WTC11 (cell line): ENCODE results near the gene MIDN. TPM values are rescaled to one million over a fixed set of nuclear protein-coding genes. Genes with fewer than 3 reads are reported as not detected.

Experiments
- ATAC-seq: fragments of 200-7000 bp; cut with Tn5 transposase; 2 replicates; pipeline ENCODE4 v1.10.0; 2021; ENCODE audit warnings: mild to moderate bottlenecking, moderate library complexity
- CTCF ChIA-PET: fragments of 300-600 bp; sonication (Branson Sonifier 250); formaldehyde crosslinking; loops from one replicate; lab custom pipeline; 2021; ENCODE audit warnings: antibody characterized with exemption; lab: Charles Lee
- POLR2A ChIA-PET: fragments of 350-600 bp; sonication (Branson Sonifier 250); formaldehyde crosslinking; loops from one replicate; lab custom pipeline; 2021; ENCODE audit warnings: antibody characterized with exemption; lab: Charles Lee
- DNase-seq: peaks from one replicate; pipeline ENCODE4 v3.0.0; 2021; ENCODE audit warnings: low spot score
- H3K27ac Mint-ChIP-seq: 2 replicates; pipeline ENCODE4 v1.8.0; 2021; ENCODE audit warnings: mixed read lengths
- H3K27me3 Mint-ChIP-seq: 2 replicates; pipeline ENCODE4 v1.8.0; 2021; ENCODE audit warnings: low read depth, mild to moderate bottlenecking, moderate library complexity, mixed read lengths
- H3K36me3 Mint-ChIP-seq: 2 replicates; pipeline ENCODE4 v1.8.0; 2021; ENCODE audit warnings: mixed read lengths
- H3K4me1 Mint-ChIP-seq: 2 replicates; pipeline ENCODE4 v1.8.0; 2022; ENCODE audit warnings: mixed read lengths
- H3K4me3 Mint-ChIP-seq: 2 replicates; pipeline ENCODE4 v1.8.0; 2021; ENCODE audit warnings: mild to moderate bottlenecking, moderate library complexity, mixed read lengths
- H3K9me3 Mint-ChIP-seq: 2 replicates; pipeline ENCODE4 v1.8.0; 2021; ENCODE audit warnings: mixed read lengths
- CBFB ChIP-seq: sonication (generic); formaldehyde crosslinking; IDR thresholded peaks from 2 replicates; pipeline ENCODE4 v1.8.1; 2022; ENCODE audit warnings: mild to moderate bottlenecking, low read depth, missing genetic modification reagents
- CDX4 ChIP-seq: fragments of 250-450 bp; sonication (Bioruptor Pico); IDR thresholded peaks from 2 replicates; pipeline ENCODE4 v1.9.0; 2021; ENCODE audit warnings: moderate library complexity, mild to moderate bottlenecking, inconsistent platforms, borderline replicate concordance
- ERG ChIP-seq: fragments of 250-450 bp; sonication (Bioruptor Pico); IDR thresholded peaks from 2 replicates; pipeline ENCODE4 v1.8.0; 2021; ENCODE audit warnings: mild to moderate bottlenecking
- HMGA2 ChIP-seq: fragments of 250-450 bp; sonication (Bioruptor Pico); IDR thresholded peaks from 2 replicates; pipeline ENCODE4 v1.4.0; 2021; ENCODE audit warnings: mild to moderate bottlenecking, moderate library complexity
- IRF1 ChIP-seq: sonication (generic); formaldehyde crosslinking; IDR thresholded peaks from 2 replicates; pipeline ENCODE4 v1.8.0; 2023; ENCODE audit warnings: missing genetic modification reagents
- NFATC4 ChIP-seq: fragments of 250-450 bp; sonication (Bioruptor Pico); IDR thresholded peaks from 2 replicates; pipeline ENCODE4 v1.9.0; 2021; ENCODE audit warnings: mild to moderate bottlenecking
- NR1H2 ChIP-seq: sonication (generic); formaldehyde crosslinking; IDR thresholded peaks from 2 replicates; pipeline ENCODE4 v1.9.0; 2021; ENCODE audit warnings: mild to moderate bottlenecking, moderate library complexity, missing genetic modification reagents
- NR3C1 ChIP-seq: sonication (generic); formaldehyde crosslinking; conservative IDR thresholded peaks from 2 replicates; pipeline ENCODE4 v1.8.1; 2023; ENCODE audit warnings: low read depth, mild to moderate bottlenecking, missing genetic modification reagents
- OVOL2 ChIP-seq: fragments of 250-450 bp; sonication (Bioruptor Pico); IDR thresholded peaks from 2 replicates; pipeline ENCODE4 v1.9.0; 2021; ENCODE audit warnings: mild to moderate bottlenecking, borderline replicate concordance
- SOX15 ChIP-seq: fragments of 250-450 bp; sonication (Bioruptor Pico); IDR thresholded peaks from 2 replicates; pipeline ENCODE4 v1.9.0; 2021; ENCODE audit warnings: mild to moderate bottlenecking
- TEAD1 ChIP-seq: sonication (generic); formaldehyde crosslinking; IDR thresholded peaks from 2 replicates; pipeline ENCODE4 v1.8.0; 2022; ENCODE audit warnings: mild to moderate bottlenecking, missing genetic modification reagents
- TEAD4 ChIP-seq: sonication (generic); formaldehyde crosslinking; IDR thresholded peaks from 2 replicates; pipeline ENCODE4 v1.8.0; 2022; ENCODE audit warnings: mild to moderate bottlenecking, missing genetic modification reagents
- TP53 ChIP-seq: sonication (generic); formaldehyde crosslinking; IDR thresholded peaks from 2 replicates; pipeline ENCODE4 v1.8.1; 2023; ENCODE audit warnings: mild to moderate bottlenecking, missing genetic modification reagents
- ZNF263 ChIP-seq: sonication (generic); formaldehyde crosslinking; IDR thresholded peaks from 2 replicates; pipeline ENCODE4 v1.8.1; 2022; ENCODE audit warnings: low read depth, mild to moderate bottlenecking, moderate library complexity, missing genetic modification reagents
- ZNF423 ChIP-seq: fragments of 250-450 bp; sonication (Bioruptor Pico); IDR thresholded peaks from 2 replicates; pipeline ENCODE4 v2.1.2; 2022; ENCODE audit warnings: mild to moderate bottlenecking, moderate library complexity
- ZNF532 ChIP-seq: fragments of 250-450 bp; sonication (Bioruptor Pico); IDR thresholded peaks from 2 replicates; pipeline ENCODE4 v1.9.0; 2021; ENCODE audit warnings: mild to moderate bottlenecking, borderline replicate concordance
- total RNA-seq: library from RNA; stranded (reverse); gene quantifications from 3 replicates; pipeline ENCODE4 v1.2.3, GENCODE V29; 2021
- TF ChIP-seq, protein P1 (sequence below): sonication (generic); formaldehyde crosslinking; IDR thresholded peaks from 2 replicates; pipeline ENCODE4 v1.8.0; 2022; ENCODE audit warnings: mild to moderate bottlenecking, missing genetic modification reagents
- TF ChIP-seq, protein P2 (sequence below): sonication (generic); formaldehyde crosslinking; IDR thresholded peaks from 2 replicates; pipeline ENCODE4 v1.8.1; 2022; ENCODE audit warnings: mild to moderate bottlenecking, moderate library complexity, missing genetic modification reagents
- TF ChIP-seq, protein P3 (sequence below): sonication (generic); formaldehyde crosslinking; IDR thresholded peaks from 2 replicates; pipeline ENCODE4 v1.8.0; 2022; ENCODE audit warnings: missing genetic modification reagents
- TF ChIP-seq, protein P4 (sequence below): sonication (generic); formaldehyde crosslinking; IDR thresholded peaks from 2 replicates; pipeline ENCODE4 v1.8.0; 2022; ENCODE audit warnings: mild to moderate bottlenecking, missing genetic modification reagents
- TF ChIP-seq, protein P5 (sequence below): sonication (generic); formaldehyde crosslinking; IDR thresholded peaks from 2 replicates; pipeline ENCODE4 v1.8.1; 2022; ENCODE audit warnings: missing genetic modification reagents, borderline replicate concordance

MIDN gene
- total RNA-seq, 1 experiment from 2014 or later = 189 TPM

GRCh38 chr19:1257475-1258162, 9.2 kb downstream of the MIDN start (continued):
- TF ChIP-seq ZNF532 (no peak), NR3C1 (CRISPR knock-in tag) (no peak), TP53 (CRISPR knock-in tag) (no peak), ZNF263 (CRISPR knock-in tag) (no peak)

DNA sequence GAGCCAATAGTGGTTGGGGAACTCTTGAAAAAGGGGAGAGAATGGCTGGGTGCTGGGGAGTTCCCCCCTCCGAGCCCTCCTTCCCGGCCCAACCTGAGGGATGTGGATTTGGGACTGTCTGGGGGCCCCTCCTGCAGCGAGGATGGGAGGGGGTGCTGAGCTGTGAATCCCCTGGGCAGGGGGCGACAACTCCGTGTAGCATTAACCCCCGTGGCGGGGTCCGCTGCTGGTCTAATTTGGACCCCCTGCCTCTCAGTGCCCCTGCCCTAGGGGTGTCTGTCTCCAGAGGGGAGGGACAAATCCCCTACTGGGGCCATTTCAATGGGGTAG, 9.7 kb downstream of the MIDN start:
- ChIA-PET POLR2A (interaction anchor here (3.6 kb wide), 1 partner anchor 10 kb away, joined by 31 read pairs; the partner anchor contains the start of gene CIRBP), CTCF (interaction anchor here (1.0 to 15.6 kb wide), 3 partner anchors 8 to 133 kb away, joined by 5 to 648 read pairs (median 17); partner anchors contain the start of gene ATP5F1D)
- ATAC-seq (no peak), DNase-seq (no peak)
- Mint-ChIP-seq H3K27me3 (no peaks in the 10 kb centered on the region), H3K4me1 (peaks cover 47% of the 10 kb centered on the region), H3K4me3 (0 out of 2 replicates have a peak overlapping the region, but pooled peaks have one; percentile 4), H3K9me3 (no peaks in the 10 kb centered on the region), H3K36me3 (peaks cover 33% of the 10 kb centered on the region), H3K27ac (peak overlapping the region; percentile 78; the same call in 1 of the 2 replicates)
- no peak for TF ChIP-seq ZNF423 (CRISPR knock-in tag)
- no peak for TF ChIP-seq OVOL2 (CRISPR knock-in tag)
- TF ChIP-seq, protein P1, sequence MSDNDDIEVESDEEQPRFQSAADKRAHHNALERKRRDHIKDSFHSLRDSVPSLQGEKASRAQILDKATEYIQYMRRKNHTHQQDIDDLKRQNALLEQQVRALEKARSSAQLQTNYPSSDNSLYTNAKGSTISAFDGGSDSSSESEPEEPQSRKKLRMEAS = no peak
- TF ChIP-seq ZNF263 (CRISPR knock-in tag) = no peak
- TF ChIP-seq, protein P2, sequence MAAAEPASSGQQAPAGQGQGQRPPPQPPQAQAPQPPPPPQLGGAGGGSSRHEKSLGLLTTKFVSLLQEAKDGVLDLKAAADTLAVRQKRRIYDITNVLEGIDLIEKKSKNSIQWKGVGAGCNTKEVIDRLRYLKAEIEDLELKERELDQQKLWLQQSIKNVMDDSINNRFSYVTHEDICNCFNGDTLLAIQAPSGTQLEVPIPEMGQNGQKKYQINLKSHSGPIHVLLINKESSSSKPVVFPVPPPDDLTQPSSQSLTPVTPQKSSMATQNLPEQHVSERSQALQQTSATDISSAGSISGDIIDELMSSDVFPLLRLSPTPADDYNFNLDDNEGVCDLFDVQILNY = no peak
- TF ChIP-seq, protein P3, sequence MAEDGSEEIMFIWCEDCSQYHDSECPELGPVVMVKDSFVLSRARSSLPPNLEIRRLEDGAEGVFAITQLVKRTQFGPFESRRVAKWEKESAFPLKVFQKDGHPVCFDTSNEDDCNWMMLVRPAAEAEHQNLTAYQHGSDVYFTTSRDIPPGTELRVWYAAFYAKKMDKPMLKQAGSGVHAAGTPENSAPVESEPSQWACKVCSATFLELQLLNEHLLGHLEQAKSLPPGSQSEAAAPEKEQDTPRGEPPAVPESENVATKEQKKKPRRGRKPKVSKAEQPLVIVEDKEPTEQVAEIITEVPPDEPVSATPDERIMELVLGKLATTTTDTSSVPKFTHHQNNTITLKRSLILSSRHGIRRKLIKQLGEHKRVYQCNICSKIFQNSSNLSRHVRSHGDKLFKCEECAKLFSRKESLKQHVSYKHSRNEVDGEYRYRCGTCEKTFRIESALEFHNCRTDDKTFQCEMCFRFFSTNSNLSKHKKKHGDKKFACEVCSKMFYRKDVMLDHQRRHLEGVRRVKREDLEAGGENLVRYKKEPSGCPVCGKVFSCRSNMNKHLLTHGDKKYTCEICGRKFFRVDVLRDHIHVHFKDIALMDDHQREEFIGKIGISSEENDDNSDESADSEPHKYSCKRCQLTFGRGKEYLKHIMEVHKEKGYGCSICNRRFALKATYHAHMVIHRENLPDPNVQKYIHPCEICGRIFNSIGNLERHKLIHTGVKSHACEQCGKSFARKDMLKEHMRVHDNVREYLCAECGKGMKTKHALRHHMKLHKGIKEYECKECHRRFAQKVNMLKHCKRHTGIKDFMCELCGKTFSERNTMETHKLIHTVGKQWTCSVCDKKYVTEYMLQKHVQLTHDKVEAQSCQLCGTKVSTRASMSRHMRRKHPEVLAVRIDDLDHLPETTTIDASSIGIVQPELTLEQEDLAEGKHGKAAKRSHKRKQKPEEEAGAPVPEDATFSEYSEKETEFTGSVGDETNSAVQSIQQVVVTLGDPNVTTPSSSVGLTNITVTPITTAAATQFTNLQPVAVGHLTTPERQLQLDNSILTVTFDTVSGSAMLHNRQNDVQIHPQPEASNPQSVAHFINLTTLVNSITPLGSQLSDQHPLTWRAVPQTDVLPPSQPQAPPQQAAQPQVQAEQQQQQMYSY (CRISPR knock-in tag) = no peak
- TF ChIP-seq CDX4 (CRISPR knock-in tag) = no peak
- no peak for TF ChIP-seq TEAD4 (CRISPR knock-in tag)
- TF ChIP-seq ERG (CRISPR knock-in tag) = no peak
- no peak for TF ChIP-seq CBFB (CRISPR knock-in tag)
- TF ChIP-seq, protein P4, sequence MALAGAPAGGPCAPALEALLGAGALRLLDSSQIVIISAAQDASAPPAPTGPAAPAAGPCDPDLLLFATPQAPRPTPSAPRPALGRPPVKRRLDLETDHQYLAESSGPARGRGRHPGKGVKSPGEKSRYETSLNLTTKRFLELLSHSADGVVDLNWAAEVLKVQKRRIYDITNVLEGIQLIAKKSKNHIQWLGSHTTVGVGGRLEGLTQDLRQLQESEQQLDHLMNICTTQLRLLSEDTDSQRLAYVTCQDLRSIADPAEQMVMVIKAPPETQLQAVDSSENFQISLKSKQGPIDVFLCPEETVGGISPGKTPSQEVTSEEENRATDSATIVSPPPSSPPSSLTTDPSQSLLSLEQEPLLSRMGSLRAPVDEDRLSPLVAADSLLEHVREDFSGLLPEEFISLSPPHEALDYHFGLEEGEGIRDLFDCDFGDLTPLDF (CRISPR knock-in tag) = no peak
- TF ChIP-seq SOX15 = no peak
- TF ChIP-seq TEAD1 (CRISPR knock-in tag) = no peak
- TF ChIP-seq HMGA2 (CRISPR knock-in tag) = no peak
- TF ChIP-seq, protein P5, sequence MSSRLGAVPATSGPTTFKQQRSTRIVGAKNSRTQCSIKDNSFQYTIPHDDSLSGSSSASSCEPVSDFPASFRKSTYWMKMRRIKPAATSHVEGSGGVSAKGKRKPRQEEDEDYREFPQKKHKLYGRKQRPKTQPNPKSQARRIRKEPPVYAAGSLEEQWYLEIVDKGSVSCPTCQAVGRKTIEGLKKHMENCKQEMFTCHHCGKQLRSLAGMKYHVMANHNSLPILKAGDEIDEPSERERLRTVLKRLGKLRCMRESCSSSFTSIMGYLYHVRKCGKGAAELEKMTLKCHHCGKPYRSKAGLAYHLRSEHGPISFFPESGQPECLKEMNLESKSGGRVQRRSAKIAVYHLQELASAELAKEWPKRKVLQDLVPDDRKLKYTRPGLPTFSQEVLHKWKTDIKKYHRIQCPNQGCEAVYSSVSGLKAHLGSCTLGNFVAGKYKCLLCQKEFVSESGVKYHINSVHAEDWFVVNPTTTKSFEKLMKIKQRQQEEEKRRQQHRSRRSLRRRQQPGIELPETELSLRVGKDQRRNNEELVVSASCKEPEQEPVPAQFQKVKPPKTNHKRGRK = no peak
- TF ChIP-seq NFATC4 (CRISPR knock-in tag) = no peak
- no peak for TF ChIP-seq IRF1 (CRISPR knock-in tag)
- TF ChIP-seq NR1H2 = no peak
